OCI-LY3 (cell line): ENCODE data around the gene LHFPL3.

Experiments used
- H2AFZ ChIP-seq: fragments of 200-600, 300-600 bp; shearing (Covaris generic); 2 replicates; pipeline ENCODE4 v1.6.0; 2014; ENCODE audit warnings: antibody characterized with exemption, low read depth, low read length
- H3K27ac ChIP-seq: fragments of 200-600, 300-600 bp; sonication (generic); 2 replicates; pipeline ENCODE4 v1.5.1; 2014; ENCODE audit warnings: mild to moderate bottlenecking, low read length, moderate library complexity, mixed read lengths
- H3K27me3 ChIP-seq: fragments of 200-600, 300-600 bp; sonication (generic); 2 replicates; pipeline ENCODE4 v1.6.1; 2014; ENCODE audit warnings: low read depth, low read length, mixed read lengths
- H3K36me3 ChIP-seq: fragments of 200-600, 300-600 bp; sonication (generic); replicated peaks from 2 replicates; pipeline ENCODE3; 2014; ENCODE audit warnings: low read depth, low read length, mixed read lengths
- H3K4me1 ChIP-seq: fragments of 300-600, 200-600 bp; sonication (generic); 2 replicates; pipeline ENCODE4 v1.6.1; 2014; ENCODE audit warnings: low read length, mixed read lengths
- H3K4me2 ChIP-seq: fragments of 200-600, 300-600 bp; sonication (generic); 2 replicates; pipeline ENCODE4 v1.6.1; 2014; ENCODE audit warnings: low read length, mixed read lengths
- H3K4me3 ChIP-seq: fragments of 300-600, 200-600 bp; sonication (generic); 2 replicates; pipeline ENCODE4 v1.5.1; 2014; ENCODE audit warnings: antibody characterized with exemption, mild to moderate bottlenecking, low read length, moderate library complexity
- H3K79me2 ChIP-seq: fragments of 300-600, 200-600 bp; shearing (Covaris generic); 2 replicates; pipeline ENCODE4 v1.6.1; 2014; ENCODE audit warnings: mild to moderate bottlenecking, low read length, mixed read lengths
- H3K9ac ChIP-seq: fragments of 300-600, 200-600 bp; shearing (Covaris generic); 2 replicates; pipeline ENCODE4 v1.6.0; 2014; ENCODE audit warnings: mild to moderate bottlenecking, low read length, moderate library complexity
- H3K9me3 ChIP-seq: fragments of 200-600, 300-600 bp; shearing (Covaris generic); 2 replicates; pipeline ENCODE4 v1.6.1; 2014; ENCODE audit warnings: low read length, mixed read lengths; ENCODE audit not compliant: insufficient read depth
- H4K20me1 ChIP-seq: fragments of 200-600, 300-600 bp; sonication (generic); 2 replicates; pipeline ENCODE4 v1.6.1; 2016; ENCODE audit warnings: low read length, mixed read lengths; ENCODE audit not compliant: insufficient read depth
- CTCF ChIP-seq: fragments of 200-600, 300-600 bp; sonication (generic); IDR thresholded peaks from 2 replicates; pipeline ENCODE4 v1.5.1; 2014; ENCODE audit warnings: antibody characterized with exemption, low read length, low read depth
- EZH2phosphoT487 ChIP-seq: fragments of 200-600 bp; shearing (Covaris generic); IDR thresholded peaks from 2 replicates; pipeline ENCODE4 v1.6.1; 2018; ENCODE audit warnings: antibody characterized with exemption, mixed run types, low read depth

LHFPL3 gene

GRCh38 chr7:104883248-104883717, 554.9 kb downstream of the LHFPL3 start:
- Histone ChIP-seq H3K27me3 (no peaks in the 10 kb centered on the region), H3K79me2 (no peaks in the 10 kb centered on the region), H3K9ac (no peak overlapping the region), H3K4me1 (peaks cover 21% of the 10 kb centered on the region), H3K36me3 (peaks cover 3% of the 10 kb centered on the region), H2AFZ (peak overlapping the region; percentile 44), H3K9me3 (peaks cover 4% of the 10 kb centered on the region; the same call in 1 of the 2 replicates), H4K20me1 (no peaks in the 10 kb centered on the region), H3K4me3 (peak overlapping the region; percentile 43), H3K27ac (no peak overlapping the region), H3K4me2 (peak overlapping the region; percentile 55)
- TF ChIP-seq EZH2phosphoT487 (no peak), CTCF (no peak)

DNA sequence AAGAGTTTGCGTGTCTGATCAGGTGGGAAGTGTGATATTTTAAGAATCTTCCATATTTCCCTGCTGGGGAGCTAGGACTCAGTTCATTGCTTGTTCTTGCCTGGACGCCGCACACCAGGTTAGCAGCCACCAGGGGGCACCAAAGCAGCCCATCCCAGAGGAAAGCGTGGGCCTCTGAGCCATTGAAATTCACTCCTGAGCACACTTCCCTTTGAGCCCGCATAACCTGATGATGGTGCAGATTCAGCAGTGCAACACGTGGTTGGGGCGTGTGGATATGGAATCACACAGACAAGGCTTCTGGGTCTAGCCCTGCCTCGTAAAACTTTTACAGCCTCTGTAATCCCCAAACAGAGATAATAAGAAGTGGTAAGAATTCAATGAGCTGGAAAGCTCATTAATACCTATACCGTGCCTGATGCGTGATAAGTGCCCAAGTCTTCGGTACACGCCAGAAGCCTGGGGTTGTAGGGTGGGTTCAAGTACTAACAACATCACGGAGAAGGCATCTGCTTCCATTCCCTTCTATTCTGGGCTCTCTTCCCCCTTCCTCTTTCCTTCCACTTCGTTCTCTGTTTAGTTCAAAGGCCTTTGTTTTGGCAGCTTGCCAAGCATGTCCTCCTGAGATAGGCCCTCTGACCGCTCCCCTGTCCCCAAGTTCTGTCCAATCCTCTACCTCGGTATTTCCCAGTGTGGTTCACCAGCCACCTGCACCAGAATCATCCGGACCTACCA, 555.5 kb downstream of the LHFPL3 start:
- Histone ChIP-seq H3K9me3 (peaks cover 4% of the 10 kb centered on the region; the same call in 1 of the 2 replicates), H2AFZ (peak overlapping the region; percentile 44), H3K4me2 (peak overlapping the region; percentile 55), H3K36me3 (peaks cover 3% of the 10 kb centered on the region), H3K27ac (no peak overlapping the region), H3K79me2 (no peaks in the 10 kb centered on the region), H4K20me1 (no peaks in the 10 kb centered on the region), H3K27me3 (no peaks in the 10 kb centered on the region), H3K4me1 (peaks cover 15% of the 10 kb centered on the region), H3K9ac (peak overlapping the region; percentile 3; the same call in 1 of the 2 replicates), H3K4me3 (peak overlapping the region; percentile 43)
- TF ChIP-seq CTCF (peak; percentile 96), EZH2phosphoT487 (no peak)

DNA sequence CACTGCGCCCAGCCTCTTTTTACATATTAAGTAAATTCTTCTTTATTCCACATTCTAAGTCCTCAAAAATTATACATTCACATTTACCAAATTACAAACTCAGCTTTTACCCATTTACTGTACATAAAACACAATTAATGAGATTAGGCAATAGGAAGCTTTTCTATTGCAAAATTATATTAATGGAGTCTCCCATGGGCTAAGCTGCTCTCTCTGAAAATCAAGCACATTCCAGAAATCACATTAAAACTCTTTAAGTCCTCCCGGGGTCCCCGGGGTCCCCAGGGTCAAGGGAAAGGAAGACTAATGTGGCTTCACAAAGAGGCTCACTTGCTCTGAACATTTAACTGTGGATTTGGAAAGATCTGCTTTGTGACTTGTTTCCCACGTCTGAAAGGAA, 558.2 kb downstream of the LHFPL3 start:
- no peak overlapping the region for H3K4me2 ChIP-seq
- H3K36me3 ChIP-seq = no peaks in the 10 kb centered on the region
- no peak overlapping the region for H2AFZ ChIP-seq
- H3K27ac ChIP-seq = no peak overlapping the region
- no peaks in the 10 kb centered on the region for H3K27me3 ChIP-seq
- H3K4me1 ChIP-seq = peaks cover 13% of the 10 kb centered on the region
- H3K9ac ChIP-seq = no peak overlapping the region
- TF ChIP-seq EZH2phosphoT487 (no peak), CTCF (no peak)
- no peaks in the 10 kb centered on the region for H3K79me2 ChIP-seq
- no peak overlapping the region for H3K4me3 ChIP-seq
- no peaks in the 10 kb centered on the region for H4K20me1 ChIP-seq
- no peaks in the 10 kb centered on the region for H3K9me3 ChIP-seq

- H3K27ac ChIP-seq = no peak overlapping the region
- TF ChIP-seq CTCF = no peak
- TF ChIP-seq EZH2phosphoT487 = no peak
- no peaks in the 10 kb centered on the region for H3K79me2 ChIP-seq
- no peaks in the 10 kb centered on the region for H3K9me3 ChIP-seq
- no peak overlapping the region for H3K4me3 ChIP-seq
- H3K4me1 ChIP-seq = peaks cover 12% of the 10 kb centered on the region
- no peak overlapping the region for H3K4me2 ChIP-seq
- no peak overlapping the region for H2AFZ ChIP-seq
- no peaks in the 10 kb centered on the region for H3K36me3 ChIP-seq
- H3K9ac ChIP-seq = no peak overlapping the region
- H3K27me3 ChIP-seq = no peaks in the 10 kb centered on the region
- H4K20me1 ChIP-seq = no peaks in the 10 kb centered on the region
Observed at GRCh38 chr7:104890216-104890615, 561.8 kb downstream of the LHFPL3 start.
